HFFc6 (cell line): ENCODE results near the gene LTF. TPM values are rescaled to one million over a fixed set of nuclear protein-coding genes. Genes with fewer than 3 reads are reported as not detected.
A peak's percentile ranks its signal among the peaks of the same experiment; 100 is the strongest.

Experiments used
- DNase-seq: peaks from one replicate; pipeline ENCODE4 v3.0.0-alpha.2; 2018
- H3K27ac Mint-ChIP-seq: 2 replicates; pipeline ENCODE4 v1.8.0; 2020; ENCODE audit warnings: mild to moderate bottlenecking, mixed read lengths
- H3K27me3 Mint-ChIP-seq: 2 replicates; pipeline ENCODE4 v1.8.0; 2021; ENCODE audit warnings: mild to moderate bottlenecking, moderate library complexity, mixed read lengths; ENCODE audit not compliant: insufficient read depth
- H3K36me3 Mint-ChIP-seq: 2 replicates; pipeline ENCODE4 v1.8.0; 2021; ENCODE audit warnings: low read depth, mixed read lengths
- H3K4me1 Mint-ChIP-seq: 2 replicates; pipeline ENCODE4 v1.8.0; 2020; ENCODE audit warnings: low read depth, mixed read lengths
- H3K4me3 Mint-ChIP-seq: 2 replicates; pipeline ENCODE4 v1.8.0; 2020; ENCODE audit warnings: mild to moderate bottlenecking, moderate library complexity, mixed read lengths
- H3K9me3 Mint-ChIP-seq: 2 replicates; pipeline ENCODE4 v1.8.0; 2020; ENCODE audit warnings: mild to moderate bottlenecking, mixed read lengths
- CTCF ChIP-seq: fragments of 200-600 bp; sonication (generic); IDR thresholded peaks from 2 replicates; pipeline ENCODE4 v1.5.0; 2021; ENCODE audit warnings: antibody characterized with exemption, mild to moderate bottlenecking
- total RNA-seq, 6 experiments: library from RNA; stranded (reverse); fragmentation: NEBNext Ultra II Directional; extraction: Animal tissue kit (Norgen Biotek cat#: 25700); gene quantifications; 2 replicates in 1 of 6; 3 replicates in 5 of 6; pipeline ENCODE4 v1.2.3, GENCODE V29; 2021

The LTF gene
- total RNA-seq, 6 experiments from 2014 or later = 0.40 TPM; not detected in 5

GRCh38 chr3:46482632-46483350 is 18.1 kb upstream of the LTF start:
- Mint-ChIP-seq H3K36me3 (no peaks in the 10 kb centered on the region), H3K4me1 (peaks cover 20% of the 10 kb centered on the region), H3K27ac (no peak overlapping the region), H3K4me3 (no peak overlapping the region), H3K9me3 (no peaks in the 10 kb centered on the region), H3K27me3 (peaks cover 16% of the 10 kb centered on the region)
- no peak for TF ChIP-seq CTCF
- peak; percentile 58 for DNase-seq

DNA sequence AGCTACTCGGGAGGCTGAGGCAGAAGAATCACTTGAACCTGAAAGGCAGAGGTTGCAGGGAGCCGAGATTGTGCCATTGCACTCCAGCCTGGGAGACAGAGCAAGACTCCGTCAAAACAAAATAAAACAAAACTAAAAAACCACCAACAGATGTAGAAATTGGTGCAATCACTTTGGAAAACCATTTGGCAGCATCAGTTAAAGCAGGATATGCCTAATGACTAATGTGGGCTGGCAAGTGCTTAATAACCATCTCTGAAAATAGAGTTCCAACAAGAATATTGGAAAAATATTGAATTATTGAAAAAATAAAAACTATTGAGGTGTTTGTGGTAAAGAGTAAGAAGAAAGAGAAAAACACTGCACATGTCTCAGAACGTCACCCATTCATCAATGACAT is 16.9 kb upstream of the LTF start:
- Mint-ChIP-seq H3K36me3 (no peaks in the 10 kb centered on the region), H3K4me3 (no peak overlapping the region), H3K27me3 (peaks cover 23% of the 10 kb centered on the region), H3K27ac (no peak overlapping the region), H3K4me1 (peaks cover 20% of the 10 kb centered on the region), H3K9me3 (no peaks in the 10 kb centered on the region)
- TF ChIP-seq CTCF = no peak
- no peak for DNase-seq

DNA sequence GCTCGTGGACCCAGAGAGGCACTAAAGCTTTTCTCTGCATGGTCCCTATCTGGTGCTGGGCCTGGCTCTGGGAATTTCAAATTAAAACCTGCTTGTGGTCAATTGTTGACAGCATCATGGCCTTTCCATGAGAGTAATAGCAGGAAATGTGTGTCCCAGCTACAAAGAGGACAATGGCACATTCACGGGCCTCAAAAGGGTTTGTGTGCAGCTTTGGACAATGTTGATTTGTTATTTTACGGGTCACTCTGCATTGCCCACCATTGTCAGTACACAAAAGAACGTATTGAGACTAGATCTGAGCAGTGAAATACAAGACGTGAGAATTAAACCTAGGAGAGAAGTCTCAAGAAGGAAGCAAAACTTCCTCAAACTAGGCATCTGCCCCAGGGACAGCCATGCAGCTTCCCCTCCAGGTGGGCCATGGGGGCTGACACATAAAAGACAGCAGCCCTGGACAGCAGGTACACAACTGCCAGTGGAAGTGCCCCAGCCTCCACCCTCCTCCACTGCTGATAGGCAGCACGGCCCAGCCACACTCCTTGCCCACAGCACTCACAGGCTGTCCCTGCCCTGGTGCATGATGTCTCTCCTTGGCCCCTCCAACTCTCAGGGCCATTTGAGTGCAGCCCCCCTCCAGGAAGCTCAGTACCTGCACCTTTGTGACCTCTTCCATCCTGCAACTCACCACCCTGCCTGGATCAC is 15.9 kb upstream of the LTF start:
- peaks cover 21% of the 10 kb centered on the region for H3K27me3 Mint-ChIP-seq
- H3K9me3 Mint-ChIP-seq = peaks cover under 1% of the 10 kb centered on the region; the same call in 1 of the 2 replicates
- no peak for DNase-seq
- TF ChIP-seq CTCF = no peak
- H3K4me3 Mint-ChIP-seq = no peak overlapping the region
- no peak overlapping the region for H3K27ac Mint-ChIP-seq
- peaks cover 20% of the 10 kb centered on the region for H3K4me1 Mint-ChIP-seq
- H3K36me3 Mint-ChIP-seq = no peaks in the 10 kb centered on the region; the same call in 1 of the 2 replicates

- H3K27me3 Mint-ChIP-seq = peaks cover 28% of the 10 kb centered on the region
- H3K27ac Mint-ChIP-seq = no peak overlapping the region
- H3K4me3 Mint-ChIP-seq = no peak overlapping the region
- H3K9me3 Mint-ChIP-seq = peaks cover 10% of the 10 kb centered on the region; the same call in 1 of the 2 replicates
- no peak for DNase-seq
- peaks cover 20% of the 10 kb centered on the region for H3K4me1 Mint-ChIP-seq
- peaks cover 4% of the 10 kb centered on the region for H3K36me3 Mint-ChIP-seq
- TF ChIP-seq CTCF = no peak
Observed at GRCh38 chr3:46479696-46480095, 15.0 kb upstream of the LTF start.

DNA sequence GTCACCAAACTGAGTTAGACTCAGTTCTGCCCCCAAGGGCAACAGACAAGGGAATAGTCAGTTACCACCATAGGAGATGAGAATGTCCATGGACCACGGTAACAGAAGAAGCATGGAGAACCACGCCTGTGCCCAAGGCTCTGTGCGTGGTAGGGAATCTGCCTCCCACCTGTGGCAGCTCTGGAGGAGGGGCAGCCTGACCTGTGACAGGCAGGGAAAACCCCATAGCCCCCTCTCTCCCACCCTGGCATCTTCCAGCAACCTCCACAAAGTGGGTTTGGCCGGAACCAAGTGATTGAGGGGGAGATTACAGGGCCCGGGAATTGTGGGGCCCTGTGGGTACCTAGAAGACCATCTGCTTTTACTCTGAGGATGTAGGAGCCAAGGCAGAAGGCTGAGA is 14.3 kb upstream of the LTF start:
- Mint-ChIP-seq H3K4me3 (no peak overlapping the region), H3K27ac (no peak overlapping the region), H3K27me3 (peaks cover 32% of the 10 kb centered on the region), H3K9me3 (peaks cover 16% of the 10 kb centered on the region; the same call in 1 of the 2 replicates), H3K4me1 (peaks cover 20% of the 10 kb centered on the region), H3K36me3 (peaks cover 11% of the 10 kb centered on the region)
- no peak for DNase-seq
- TF ChIP-seq CTCF = no peak
